ENCODE data around the gene ZNF837.

ZNF837 gene

GRCh38 chr19:58368561-58369360, 12.1 kb downstream of the ZNF837 start:
- DNase-seq = no peak

GRCh38 chr19:58367698-58368454, 13.0 kb downstream of the ZNF837 start:
- DNase-seq = no peak

DNA sequence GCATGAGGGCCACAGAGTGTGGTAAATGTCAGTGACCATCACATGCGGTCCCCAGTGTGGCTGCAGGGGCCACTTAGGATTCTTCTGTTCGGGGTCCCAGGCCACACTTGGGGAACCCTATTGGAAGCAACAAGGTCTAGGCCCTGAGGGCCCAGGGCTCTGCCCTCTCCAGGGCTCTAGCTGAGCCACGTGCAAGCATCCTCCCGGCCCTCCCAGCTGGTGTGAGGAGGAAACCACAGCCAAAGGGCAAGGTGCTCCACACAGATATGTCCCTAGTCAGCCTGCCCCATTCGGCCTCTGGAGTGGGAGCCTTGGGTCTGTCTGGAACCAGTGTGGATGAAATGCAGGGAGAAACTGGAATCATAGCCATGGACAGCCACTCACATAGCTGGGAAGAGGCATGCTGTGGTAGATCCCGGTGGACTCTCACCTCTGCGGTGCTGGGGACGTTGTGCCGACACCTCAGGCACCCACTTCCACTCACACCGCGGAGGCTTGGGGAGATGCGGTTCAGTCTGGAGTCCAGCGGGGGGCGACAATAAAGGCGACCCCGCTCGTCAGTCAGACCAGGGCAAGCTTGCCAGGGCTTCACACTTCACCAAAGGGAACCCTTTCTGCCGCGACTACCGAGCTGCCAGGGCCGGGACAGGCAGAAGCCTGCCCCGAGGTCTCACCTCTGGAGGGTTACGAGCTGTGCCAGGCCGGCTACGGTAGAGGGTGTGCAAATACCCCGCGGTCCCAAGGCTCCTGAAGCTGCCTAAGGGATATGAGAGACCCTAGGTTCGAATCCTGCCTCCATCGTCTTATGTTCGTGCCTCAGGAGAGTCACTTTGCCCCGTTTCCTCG, 14.0 kb downstream of the ZNF837 start:
- DNase-seq = no peak

- no peak for DNase-seq
These were observed 16.7 kb downstream of the ZNF837 start for GRCh38 chr19:58364146-58364545.

GRCh38 chr19:58362272-58362994, 18.4 kb downstream of the ZNF837 start, which contains the start of gene ZNF497:
TSS of gene ZNF497 (minus strand) at chr19:58362751. CDS start at chr19:58357635, 5,116 bp downstream.
- peak; percentile 97 for DNase-seq

DNA sequence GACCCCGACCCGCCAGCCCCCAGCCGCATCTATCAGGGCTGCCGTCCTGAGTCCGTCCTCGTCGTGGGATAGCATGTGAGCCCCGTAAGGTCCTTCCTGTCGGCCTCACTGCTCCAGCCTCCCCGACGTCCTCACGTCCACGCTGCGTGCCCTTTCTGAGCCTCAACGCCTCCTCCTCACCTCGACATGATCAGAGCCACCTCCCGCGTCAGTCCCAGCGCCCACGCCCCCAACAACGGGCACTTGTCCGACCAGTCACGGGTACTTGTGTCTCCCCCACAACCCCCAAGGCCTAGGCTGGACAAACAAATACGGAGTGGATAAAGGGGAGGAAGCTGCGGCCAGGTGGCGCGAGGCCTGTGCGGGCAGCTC, 18.9 kb downstream of the ZNF837 start:
- no peak for DNase-seq

DNA sequence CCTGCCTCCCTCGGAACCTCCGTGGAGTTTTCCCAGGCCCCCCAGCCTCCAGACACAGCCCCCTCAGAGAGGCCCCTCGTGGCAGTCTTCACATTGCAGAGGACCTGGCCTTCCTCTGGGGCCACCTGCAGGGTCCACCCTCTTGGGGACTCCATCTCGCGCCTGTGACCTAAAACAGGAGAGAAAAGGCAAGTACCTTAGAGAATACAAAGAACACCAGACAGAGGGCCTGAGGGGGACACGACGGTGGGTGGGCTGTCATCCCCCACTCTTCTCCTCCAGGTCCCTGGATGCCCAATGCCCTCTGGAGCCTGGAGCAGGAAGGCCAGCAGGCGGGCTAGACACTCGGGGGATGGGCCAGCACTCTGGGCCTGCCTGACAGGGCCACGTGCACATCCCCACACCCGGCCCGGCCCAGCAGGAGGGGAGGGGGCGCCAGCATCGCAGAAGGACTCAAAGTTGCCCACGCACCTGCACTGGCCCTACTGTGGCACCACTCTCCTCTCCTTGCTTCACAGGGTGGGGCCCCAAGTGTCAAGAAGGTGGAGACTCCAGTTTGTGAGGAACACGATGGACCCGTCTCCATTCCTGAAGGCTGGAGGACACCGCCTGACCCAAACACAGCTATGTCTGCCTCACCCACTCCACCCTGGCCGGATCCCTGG, 23.2 kb downstream of the ZNF837 start:
- DNase-seq = no peak

- no peak for DNase-seq
These were observed 23.9 kb downstream of the ZNF837 start for GRCh38 chr19:58356766-58357480.

- DNase-seq = peak; percentile 29
These were observed 24.7 kb downstream of the ZNF837 start for GRCh38 chr19:58355908-58356765.

GRCh38 chr19:58355215-58355796, 25.5 kb downstream of the ZNF837 start:
- no peak for DNase-seq

DNA sequence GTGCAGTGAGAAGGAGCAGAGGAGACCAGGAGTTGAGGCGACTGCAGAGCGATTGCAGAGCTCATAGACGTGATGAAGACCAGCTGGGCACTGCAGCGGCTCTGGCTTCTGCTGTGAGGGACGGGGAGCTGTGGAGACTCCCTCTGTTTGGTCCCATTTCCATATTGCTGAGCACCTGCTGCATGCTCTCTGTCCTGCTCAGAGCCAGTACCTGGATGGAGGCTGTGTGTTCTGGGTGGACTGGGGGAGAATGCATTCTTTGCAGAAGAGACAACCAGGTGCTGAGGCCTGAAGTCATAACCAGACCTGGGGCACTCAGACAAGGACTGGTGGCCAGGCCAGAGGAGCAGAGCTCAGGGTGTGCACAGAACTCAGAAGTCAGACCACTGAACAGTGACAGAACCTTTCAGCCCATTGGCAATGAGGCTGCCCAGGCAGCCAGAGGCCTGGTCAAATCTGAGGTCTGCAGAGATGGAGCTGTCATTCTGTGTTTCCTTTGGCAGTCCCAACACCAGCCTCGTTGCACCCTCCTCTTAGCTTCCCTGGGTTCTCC, 26.3 kb downstream of the ZNF837 start:
- DNase-seq = no peak

DNA sequence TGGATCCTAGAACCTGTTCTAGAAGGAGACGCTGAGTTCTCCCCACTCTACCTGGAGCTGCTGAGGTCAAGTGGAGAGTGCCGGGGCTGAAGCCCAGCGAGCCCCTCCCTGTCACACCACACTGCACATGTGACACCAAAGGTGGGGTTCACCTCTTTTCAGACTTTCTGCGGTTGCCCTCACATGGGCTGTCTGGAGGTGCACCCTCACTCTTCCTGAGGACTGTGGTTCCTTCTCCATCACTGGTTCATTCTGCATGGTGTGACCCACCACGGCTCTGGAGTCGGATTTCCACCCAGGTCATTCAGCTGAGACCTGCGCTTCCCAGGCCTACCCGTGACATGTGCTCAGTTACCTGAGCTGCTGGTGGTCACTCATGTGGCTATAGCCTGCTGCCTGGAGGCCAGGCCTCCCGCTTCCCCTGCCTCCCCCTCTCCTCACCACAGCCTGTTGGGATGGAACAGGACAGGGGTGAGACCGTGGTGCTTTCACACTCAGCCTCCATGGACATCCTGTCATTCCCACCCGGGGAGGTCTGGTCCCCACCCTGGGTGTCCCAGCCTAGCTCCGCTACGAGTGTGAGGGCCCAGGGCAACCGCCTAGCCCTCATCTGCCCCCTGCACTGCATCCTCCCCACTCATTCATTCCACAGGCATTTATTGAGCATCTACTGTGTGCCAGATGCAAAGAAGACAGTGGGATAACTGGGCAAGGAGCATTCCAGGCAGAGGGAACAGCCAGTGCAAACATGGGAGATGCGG, 26.9 kb downstream of the ZNF837 start:
- no peak for DNase-seq

DNA sequence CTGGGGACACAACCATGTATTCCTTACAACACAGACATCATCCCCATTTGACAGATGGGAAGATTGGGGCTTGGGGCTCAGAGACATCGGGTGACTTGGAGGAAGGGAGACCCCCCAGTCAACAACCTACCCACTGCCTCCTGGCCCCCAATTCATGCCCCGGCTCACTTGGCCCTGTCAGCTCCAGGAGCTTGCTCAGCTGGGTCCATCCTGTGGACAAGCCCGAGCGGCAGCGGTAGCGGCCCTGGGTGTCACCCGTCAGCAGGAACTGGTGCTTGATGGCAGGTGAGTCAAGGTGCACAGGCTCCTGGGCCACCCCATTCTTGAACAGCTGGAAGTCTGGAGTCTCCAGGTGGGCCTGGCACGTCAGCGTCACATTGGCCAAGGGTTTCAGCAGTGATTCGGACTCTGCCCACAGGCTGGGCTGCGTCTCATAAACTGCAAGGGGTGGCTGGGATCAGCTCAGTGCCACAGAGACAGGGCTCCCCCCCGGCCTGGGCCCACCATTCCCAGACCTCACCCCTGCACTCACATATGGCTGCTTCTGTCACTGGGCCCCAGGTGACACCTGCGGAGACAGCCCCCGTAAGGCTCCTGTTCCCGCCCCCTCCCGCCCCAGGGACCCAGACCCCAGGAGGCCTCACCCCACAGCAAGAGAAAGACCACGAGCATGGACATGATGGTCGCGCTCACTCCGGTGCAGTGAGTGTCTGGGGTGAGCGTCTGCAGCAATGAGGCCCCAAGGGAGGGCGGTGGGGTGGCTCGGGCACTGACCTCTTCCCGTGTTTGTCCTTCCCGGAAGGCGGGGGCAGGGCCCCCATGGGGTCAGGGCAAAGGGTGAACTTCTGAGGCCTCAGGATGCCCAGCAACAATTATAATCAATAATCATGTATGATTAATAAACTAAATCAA, 27.8 kb downstream of the ZNF837 start, which contains the start of gene A1BG:
A1BG (minus strand) TSS at position 733 of the 912 bp plus-strand sequence; CDS start at position 678, 55 bp downstream.
- no peak for DNase-seq

DNA sequence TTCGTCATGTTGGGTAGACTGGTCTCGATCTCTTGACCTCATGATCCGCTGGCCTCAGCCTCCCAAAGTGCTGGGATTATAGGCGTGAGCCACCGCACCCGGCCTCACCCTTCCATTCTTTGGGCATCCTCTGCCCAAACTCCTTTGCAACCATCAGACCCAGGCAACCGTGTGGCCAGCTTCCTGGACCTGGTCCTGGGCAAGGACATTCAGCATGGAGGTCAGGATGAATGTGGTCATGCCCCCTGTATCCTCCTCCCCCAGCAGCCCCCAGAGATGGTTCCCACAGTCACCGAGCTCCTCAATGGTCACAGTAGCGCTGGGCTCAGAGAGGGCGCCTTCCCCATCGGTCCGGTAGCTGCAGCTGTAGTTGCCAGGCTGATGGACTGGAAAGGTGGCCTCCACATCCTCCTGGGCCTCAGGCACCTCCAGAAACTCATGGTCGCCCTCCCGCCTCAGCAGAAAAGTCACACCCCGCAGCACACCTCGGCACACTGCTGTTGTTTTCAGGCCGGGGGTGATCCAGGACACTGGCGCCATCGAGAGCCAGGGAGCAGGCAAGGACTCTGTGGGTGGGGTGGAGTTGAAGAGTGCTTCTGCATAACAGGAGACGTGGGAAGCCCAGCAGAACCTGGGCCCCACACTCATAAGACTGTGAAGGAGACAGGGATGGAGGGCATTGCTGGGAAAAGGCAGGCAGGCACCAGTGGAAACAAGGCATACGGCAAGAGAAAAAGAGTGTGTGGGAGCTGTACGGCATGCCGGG, 28.7 kb downstream of the ZNF837 start:
- DNase-seq = no peak

- no peak for DNase-seq
These were observed 29.3 kb downstream of the ZNF837 start for GRCh38 chr19:58351558-58351878.

DNA sequence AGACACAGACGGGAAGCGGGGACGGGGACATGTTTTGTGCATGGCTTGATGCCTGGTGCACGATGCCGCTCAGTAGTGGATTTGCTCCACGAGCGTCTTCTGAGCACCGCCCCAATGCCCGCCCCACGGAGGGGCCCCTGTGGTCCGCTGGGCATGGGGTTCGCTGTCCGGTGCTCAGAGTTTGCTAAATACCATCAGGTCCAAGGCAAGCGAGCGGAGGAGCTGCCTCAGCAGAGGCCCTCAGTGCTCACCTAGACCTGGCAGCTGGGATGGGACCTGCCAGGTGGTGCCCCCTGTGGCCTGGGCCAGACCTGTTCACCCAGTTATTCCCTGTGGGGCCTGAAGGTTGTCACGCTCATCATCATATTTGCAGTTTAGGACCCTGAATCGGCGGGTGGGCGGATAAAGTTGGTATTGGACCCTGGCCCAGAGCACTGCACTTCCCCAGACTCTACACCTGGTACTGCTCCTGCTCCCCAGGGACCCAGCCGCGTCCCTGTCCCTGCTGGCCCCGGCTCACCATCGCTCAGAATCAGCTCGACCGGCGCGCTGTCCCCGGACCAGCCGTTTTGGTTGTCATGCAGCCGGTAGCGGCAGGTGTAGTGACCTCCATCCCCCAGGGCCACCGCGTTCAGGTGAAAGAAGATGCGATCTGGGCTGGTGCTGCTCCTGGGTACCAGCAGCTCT, 29.8 kb downstream of the ZNF837 start:
- DNase-seq = no peak
